ENCODE data around the gene ZNF579. TPM values are rescaled to one million over a fixed set of nuclear protein-coding genes. Genes with fewer than 3 reads are reported as not detected.

ZNF579 gene
- total and polyA plus RNA-seq, 9 of the 15 experiments (the other 6 are each of a cell fraction or from before 2014, with no cell fraction given) = 0.06 to 15.9 (median 1.6) TPM

- TF ChIP-seq, protein P1, sequence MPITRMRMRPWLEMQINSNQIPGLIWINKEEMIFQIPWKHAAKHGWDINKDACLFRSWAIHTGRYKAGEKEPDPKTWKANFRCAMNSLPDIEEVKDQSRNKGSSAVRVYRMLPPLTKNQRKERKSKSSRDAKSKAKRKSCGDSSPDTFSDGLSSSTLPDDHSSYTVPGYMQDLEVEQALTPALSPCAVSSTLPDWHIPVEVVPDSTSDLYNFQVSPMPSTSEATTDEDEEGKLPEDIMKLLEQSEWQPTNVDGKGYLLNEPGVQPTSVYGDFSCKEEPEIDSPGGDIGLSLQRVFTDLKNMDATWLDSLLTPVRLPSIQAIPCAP (CRISPR knock-in tag; IDR thresholded peaks at IDR 0.05; ENCODE audit: borderline replicate concordance) = no peak
- no peak for TF ChIP-seq ZNF140 (CRISPR knock-in tag; IDR thresholded peaks at IDR 0.05)
These were observed 37.8 kb upstream of the ZNF579 start (continued) for GRCh38 chr19:55618426-55618825.

- no peak for TF ChIP-seq TEAD2 (tag; IDR thresholded peaks at IDR 0.05)
- no peak for TF ChIP-seq ZNF696 (CRISPR knock-in tag; conservative IDR thresholded peaks at IDR 0.05)
- TF ChIP-seq STAT5A (IDR thresholded peaks at IDR 0.05; ENCODE audit: borderline replicate concordance, low read length) = no peak
- TF ChIP-seq GABPB1 (CRISPR knock-in tag; IDR thresholded peaks at IDR 0.05) = no peak
- intact Hi-C loops (cut with micrococcal nuclease) = no loop called here
- ChIA-PET CTCF (ENCODE audit: low intra/inter-chr PET ratio) (no interaction called here), POLR2A (interaction anchor here (0.6 to 2.7 kb wide), 4 partner anchors 11 to 23 kb away, joined by 3 to 18 read pairs (median 4); partner anchors contain the start of genes FIZ1 and ZNF865)
- peaks cover 35% of the 10 kb centered on the region; the same call in 2 of the 3 replicates for H3K36me3 ChIP-seq (ENCODE audit: control insufficient read depth, insufficient read depth, low read length)
- H3K9me1 ChIP-seq (ENCODE audit: control insufficient read depth, insufficient read depth, low read length) = peaks cover 3% of the 10 kb centered on the region
- no peak for FAIRE-seq
- no peaks in the 10 kb centered on the region for H3K27me3 ChIP-seq (ENCODE audit: control insufficient read depth in 2 of 2, insufficient read depth in 2 of 2, low read length in 2 of 2)
- ATAC-seq = no peak
- no TSS peak for BruUV-seq (replicated peaks)
- H3K4me2 ChIP-seq (ENCODE audit: insufficient read depth, low read length) = no peak overlapping the region
- H3K79me2 ChIP-seq (ENCODE audit: control insufficient read depth, insufficient read depth, low read length) = peaks cover 6% of the 10 kb centered on the region; the same call in 1 of the 3 replicates
- in situ Hi-C loops (cut with MboI) = no loop called here
- H3K9ac ChIP-seq (ENCODE audit: insufficient read depth in 1 of 2, low read depth in 2 of 2, low read length in 2 of 2) = no peak overlapping the region
- no peaks in the 10 kb centered on the region for H3K9me3 ChIP-seq (replicated peaks; ENCODE audit: control insufficient read depth, insufficient read depth, low read depth, low read length)
- WGBS (ENCODE audit: insufficient coverage, low coverage, missing lambda C conversion rate) = 86% methylated on average over 8 of the region's 8 CpGs
- H2AFZ ChIP-seq (ENCODE audit: low read depth, low read length) = no peak overlapping the region
- H3K4me1 ChIP-seq (replicated peaks in 1 of 2; ENCODE audit: control insufficient read depth in 2 of 2, insufficient read depth in 2 of 2, low read length in 2 of 2) = peaks cover 0 to 9% of the 10 kb centered on the region in 2 experiments; a peak in 2 of 5 replicates
- no peak overlapping the region for H3K4me3 ChIP-seq
- H3K27ac ChIP-seq (ENCODE audit: extremely low read depth, low read depth, low read length) = no peak overlapping the region
- H4K20me1 ChIP-seq (replicated peaks; ENCODE audit: control insufficient read depth, insufficient read depth, low read length) = no peaks in the 10 kb centered on the region; the same call in 1 of the 2 replicates
- no peak for DNase-seq (ENCODE audit: extremely low read depth in 1 of 4, low spot score in 3 of 4)
These were observed 36.8 kb upstream of the ZNF579 start for GRCh38 chr19:55617426-55617825.

All from K562 (cell line).